KBM-7 (cell line): Measurements from ENCODE around the gene ATP11B.
A peak's percentile ranks its signal among the peaks of the same experiment; 100 is the strongest.
"Not testable (repeated sequence)": the region's sequence is repeated elsewhere in the genome, so short reads cannot be mapped to it uniquely, and the experiment has no call there.

Experiments
- DNase-seq: peaks from one replicate; pipeline ENCODE4 v3.0.0-alpha.2; 2015
- in situ Hi-C: fragments of 300-500 bp; cut with MboI; formaldehyde crosslinking; loops from 2 replicates; pipeline ENCODE4 v1.14.3; 2020; ENCODE audit warnings: low sequenced_read_pairs, low pct_unique_long_range_greater_than_20kb, mixed read lengths

The ATP11B gene

GRCh38 chr3:182793663-182794454, 555 bp downstream of the ATP11B start:
- DNase-seq, result peak; percentile 57
- in situ Hi-C loops, result no loop called here

GRCh38 chr3:182794455-182795388, 1.4 kb downstream of the ATP11B start:
- in situ Hi-C loops, result no loop called here
- peak; percentile 18 for DNase-seq

- in situ Hi-C loops, result no loop called here
- peak; percentile 69 for DNase-seq
Measured at GRCh38 chr3:182795389-182795782, 2.1 kb downstream of the ATP11B start.

GRCh38 chr3:182796310-182796709, 3.0 kb downstream of the ATP11B start:
- DNase-seq, result no peak
- in situ Hi-C loops, result no loop called here

- in situ Hi-C loops, result no loop called here
- no peak for DNase-seq
Measured at GRCh38 chr3:182797876-182798275, 4.6 kb downstream of the ATP11B start.

- in situ Hi-C loops, DNase-seq: not testable (repeated sequence)
Measured at GRCh38 chr3:182799143-182799542, 5.8 kb downstream of the ATP11B start.

GRCh38 chr3:182800508-182800907, 7.2 kb downstream of the ATP11B start:
- no peak for DNase-seq
- in situ Hi-C loops, result no loop called here

GRCh38 chr3:182802413-182803390, 9.4 kb downstream of the ATP11B start:
- in situ Hi-C loops, result no loop called here
- no peak for DNase-seq

- in situ Hi-C loops, result no loop called here
- DNase-seq, result no peak
Measured at GRCh38 chr3:182803596-182803995, 10.3 kb downstream of the ATP11B start.

- DNase-seq, result no peak
- in situ Hi-C loops, result no loop called here
Measured at GRCh38 chr3:182807061-182807460, 13.8 kb downstream of the ATP11B start.

GRCh38 chr3:182808041-182808770, 14.9 kb downstream of the ATP11B start:
- in situ Hi-C loops, result no loop called here
- DNase-seq, result no peak

GRCh38 chr3:182809531-182809930, 16.2 kb downstream of the ATP11B start:
- in situ Hi-C loops, result no loop called here
- DNase-seq, result no peak

- in situ Hi-C loops, result no loop called here
- DNase-seq, result no peak
Measured at GRCh38 chr3:182810574-182811268, 17.4 kb downstream of the ATP11B start.

- in situ Hi-C loops, result no loop called here
- DNase-seq, result no peak
Measured at GRCh38 chr3:182811269-182811596, 17.9 kb downstream of the ATP11B start.

GRCh38 chr3:182812123-182812522, 18.8 kb downstream of the ATP11B start:
- in situ Hi-C loops, result no loop called here
- no peak for DNase-seq

GRCh38 chr3:182814419-182815062, 21.2 kb downstream of the ATP11B start:
- in situ Hi-C loops, result no loop called here
- no peak for DNase-seq

- in situ Hi-C loops, result no loop called here
- no peak for DNase-seq
Measured at GRCh38 chr3:182816181-182816580, 22.9 kb downstream of the ATP11B start.
